B cell (primary cell): ENCODE data around the gene TEX11. TPM values are rescaled to one million over a fixed set of nuclear protein-coding genes. Genes with fewer than 3 reads are reported as not detected.
"Not testable (repeated sequence)": the region's sequence is repeated elsewhere in the genome, so short reads cannot be mapped to it uniquely, and the experiment has no call there.

Experiments used
- ATAC-seq: fragments of 200-7000 bp; cut with Tn5 transposase; one replicate; pipeline ENCODE4 v1.10.0; 2021; ENCODE audit warnings: low read depth, mild to moderate bottlenecking, moderate number of reproducible peaks, moderate library complexity
- CTCF ChIA-PET: fragments of 350-600 bp; sonication (Branson Sonifier 250); formaldehyde crosslinking; loops from one replicate; lab custom pipeline; 2021; ENCODE audit warnings: antibody characterized with exemption, inconsistent platforms; lab: Charles Lee
- POLR2A ChIA-PET: fragments of 350-600 bp; sonication (Branson Sonifier 250); formaldehyde crosslinking; loops from one replicate; lab custom pipeline; 2021; ENCODE audit warnings: antibody characterized with exemption; lab: Charles Lee
- DNase-seq: peaks from one replicate; pipeline ENCODE4 v3.0.0; 2013
- H2AFZ ChIP-seq: 2 replicates; pipeline ENCODE4 v1.6.1; 2012; ENCODE audit warnings: mild to moderate bottlenecking, low read depth, low read length; ENCODE audit not compliant: insufficient read depth, poor library complexity, severe bottlenecking
- H3K27ac ChIP-seq, 2 donors: 1 replicate in 1 of 2; 2 replicates in 1 of 2; pipeline ENCODE4 v1.5.1; 2012 to 2013; ENCODE audit warnings: low read length in 2 of 2, mild to moderate bottlenecking in 2 of 2, moderate library complexity in 1 of 2
- H3K27me3 ChIP-seq, 4 experiments: fragments of 200-600 bp in 1 of 4; sonication (generic) in 1 of 4; replicated peaks in 1 of 4; 1 replicate in 2 of 4; 2 replicates in 2 of 4; pipeline versions ENCODE4 v1.6.1 to v1.7.0; 2013 to 2016; ENCODE audit warnings: low read length in 3 of 4, mild to moderate bottlenecking in 2 of 4, mixed read lengths in 1 of 4, moderate library complexity in 1 of 4; ENCODE audit not compliant: insufficient read depth in 4 of 4, control insufficient read depth in 3 of 4; ENCODE audit errors: control extremely low read depth in 1 of 4
- H3K36me3 ChIP-seq, 2 experiments: replicated peaks in 1 of 2; 1 replicate in 1 of 2; 2 replicates in 1 of 2; pipeline versions ENCODE4 v1.6.1 to v1.7.1; 2013; ENCODE audit warnings: low read length in 1 of 2; ENCODE audit not compliant: insufficient read depth in 2 of 2, control insufficient read depth in 1 of 2; ENCODE audit errors: control extremely low read depth in 1 of 2, extremely low read depth in 1 of 2
- H3K4me1 ChIP-seq, 2 donors: fragments of 200-600 bp in 1 of 2; sonication (generic) in 1 of 2; 1 replicate in 1 of 2; 2 replicates in 1 of 2; pipeline versions ENCODE4 v1.5.1 to v1.6.1; 2013 to 2017; ENCODE audit warnings: low read length in 2 of 2; ENCODE audit not compliant: control insufficient read depth in 2 of 2, insufficient read depth in 2 of 2
- H3K4me2 ChIP-seq: replicated peaks from 2 replicates; pipeline ENCODE3; 2012; ENCODE audit warnings: mild to moderate bottlenecking, low read depth, low read length; ENCODE audit not compliant: poor library complexity, severe bottlenecking
- H3K4me3 ChIP-seq, 5 experiments: fragments of 200-600 bp in 1 of 5; sonication (generic) in 1 of 5; 1 replicate in 3 of 5; 2 replicates in 2 of 5; pipeline versions ENCODE4 v1.5.1 to v1.7.0; 2011 to 2016; ENCODE audit warnings: low read length in 4 of 5, mild to moderate bottlenecking in 4 of 5, low read depth in 2 of 5, control low read depth in 1 of 5, moderate library complexity in 1 of 5; ENCODE audit not compliant: insufficient read depth in 1 of 5; ENCODE audit errors: control extremely low read depth in 1 of 5, extremely low read depth in 1 of 5
- H3K79me2 ChIP-seq: fragments of 200-600 bp; sonication (generic); one replicate; pipeline ENCODE4 v1.6.0; 2016; ENCODE audit warnings: low read length; ENCODE audit not compliant: control insufficient read depth, insufficient read depth
- H3K9ac ChIP-seq: fragments of 200-600 bp; sonication (generic); 2 replicates; pipeline ENCODE4 v1.6.1; 2017; ENCODE audit warnings: mild to moderate bottlenecking, low read length, moderate library complexity
- H3K9me3 ChIP-seq, 3 donors: one replicate each; pipeline versions ENCODE4 v1.6.1 to v1.7.1; 2013; ENCODE audit warnings: low read length in 2 of 3; ENCODE audit not compliant: control insufficient read depth in 2 of 3, insufficient read depth in 1 of 3; ENCODE audit errors: control extremely low read depth in 1 of 3
- H4K20me1 ChIP-seq: 2 replicates; pipeline ENCODE4 v1.6.0; 2012; ENCODE audit warnings: mild to moderate bottlenecking, low read length; ENCODE audit not compliant: insufficient read depth, control insufficient read depth, poor library complexity, severe bottlenecking
- H3K27ac Mint-ChIP-seq: one replicate; pipeline ENCODE4 v1.8.0; 2021; ENCODE audit warnings: mixed read lengths
- H3K27me3 Mint-ChIP-seq: one replicate; pipeline ENCODE4 v1.8.0; 2021; ENCODE audit warnings: mixed read lengths
- H3K4me1 Mint-ChIP-seq: one replicate; pipeline ENCODE4 v1.8.0; 2021; ENCODE audit warnings: mixed read lengths
- H3K4me3 Mint-ChIP-seq: one replicate; pipeline ENCODE4 v1.8.0; 2021; ENCODE audit warnings: mixed read lengths
- H3K9me3 Mint-ChIP-seq: one replicate; pipeline ENCODE4 v1.8.0; 2022; ENCODE audit warnings: mixed read lengths; ENCODE audit not compliant: insufficient read depth
- CTCF ChIP-seq: fragments of 200-600 bp; IDR thresholded peaks from one replicate; pipeline ENCODE4 v1.8.0; 2022; ENCODE audit warnings: antibody characterized with exemption, mild to moderate bottlenecking
- EZH2 ChIP-seq: IDR thresholded peaks from 2 replicates; pipeline ENCODE4 v1.6.1; 2012; ENCODE audit warnings: borderline replicate concordance, low read depth, mild to moderate bottlenecking, moderate library complexity, low read length; ENCODE audit not compliant: insufficient read depth, poor library complexity, severe bottlenecking
- WGBS: methylation state at CpG from one replicate; pipeline ENCODE4 v1.1.5; 2013; ENCODE audit warnings: missing lambda C conversion rate; ENCODE audit not compliant: insufficient coverage; 5-methylcytosine and 5-hydroxymethylcytosine counted together
- intact Hi-C: fragments of 100-400 bp; cut with micrococcal nuclease; formaldehyde crosslinking; loops from one replicate; pipeline ENCODE4 v1.10.0; 2022
- polyA plus RNA-seq: library from polyadenylated mRNA; depleted of rRNA; stranded (reverse); fragments of >200 nt; gene quantifications from 2 replicates; pipeline ENCODE4 v1.2.3, GENCODE V29; 2012
- total RNA-seq, 2 donors: library from RNA; stranded (reverse); fragments of 120-200 nt in 1 of 2; gene quantifications; 1 replicate in 1 of 2; 2 replicates in 1 of 2; pipeline versions ENCODE4 v1.2.3 to v1.2.4, GENCODE V29; 2013 to 2022

Gene TEX11
- total and polyA plus RNA-seq, 2 donors (not counting 1 experiment from before 2014, with no cell fraction given) = not detected

- no CpG with 5 or more reads among the region's 2 CpGs for WGBS
- Histone ChIP-seq H4K20me1 (no peaks in the 10 kb centered on the region), H2AFZ (no peak overlapping the region), H3K27me3 (peaks cover 0 to 3% (median 0%) of the 10 kb centered on the region in 4 experiments), H3K4me1 (no peaks in the 10 kb centered on the region), H3K9ac (no peak overlapping the region), H3K27ac (no peak overlapping the region), H3K9me3 (no peaks in the 10 kb centered on the region), H3K4me3 (no peak overlapping the region), H3K4me2 (no peak overlapping the region), H3K36me3 (no peaks in the 10 kb centered on the region), H3K79me2 (no peaks in the 10 kb centered on the region)
- Mint-ChIP-seq H3K4me3 (no peak overlapping the region), H3K9me3 (no peaks in the 10 kb centered on the region), H3K27ac (no peak overlapping the region), H3K4me1 (no peaks in the 10 kb centered on the region), H3K27me3 (no peaks in the 10 kb centered on the region)
- intact Hi-C loops = no loop called here
- ChIA-PET CTCF (no interaction called here), POLR2A (no interaction called here)
- DNase-seq = no peak
- ATAC-seq = no peak
- TF ChIP-seq CTCF (no peak), EZH2 (no peak)
These were observed 187.8 kb downstream of the TEX11 start for GRCh38 chrX:70720721-70721120.

- H3K9me3 Mint-ChIP-seq, H3K79me2 ChIP-seq, H3K4me1 Mint-ChIP-seq, H3K4me1 ChIP-seq, DNase-seq, H3K27me3 Mint-ChIP-seq, H3K27ac ChIP-seq, intact Hi-C loops, POLR2A ChIA-PET, H3K4me2 ChIP-seq, H3K36me3 ChIP-seq, CTCF ChIA-PET, H3K9me3 ChIP-seq, H3K27ac Mint-ChIP-seq, H3K27me3 ChIP-seq, H4K20me1 ChIP-seq, H3K4me3 ChIP-seq, H2AFZ ChIP-seq, H3K4me3 Mint-ChIP-seq, H3K9ac ChIP-seq, ATAC-seq: not testable (repeated sequence)
- WGBS = no CpG with 5 or more reads among the region's 3 CpGs
These were observed 197.2 kb downstream of the TEX11 start for GRCh38 chrX:70711336-70711735.
